H4 (cell line): ENCODE results near the gene ZNF8. TPM values are rescaled to one million over a fixed set of nuclear protein-coding genes. Genes with fewer than 3 reads are reported as not detected.
"Not testable (repeated sequence)": the region's sequence is repeated elsewhere in the genome, so short reads cannot be mapped to it uniquely, and the experiment has no call there.

Source experiments
- DNase-seq: peaks from one replicate; pipeline ENCODE4 v3.0.0-alpha.2; 2015; ENCODE audit warnings: low spot score
- total RNA-seq: library from RNA; depleted of rRNA; stranded (reverse); fragments of >200 nt; shearing (Covaris generic); gene quantifications from 2 replicates; pipeline ENCODE4 v1.2.3, GENCODE V29; 2014; rRNA removed

ZNF8 gene
- 3.1 and 4.3 TPM in 2 replicates for total RNA-seq

DNA sequence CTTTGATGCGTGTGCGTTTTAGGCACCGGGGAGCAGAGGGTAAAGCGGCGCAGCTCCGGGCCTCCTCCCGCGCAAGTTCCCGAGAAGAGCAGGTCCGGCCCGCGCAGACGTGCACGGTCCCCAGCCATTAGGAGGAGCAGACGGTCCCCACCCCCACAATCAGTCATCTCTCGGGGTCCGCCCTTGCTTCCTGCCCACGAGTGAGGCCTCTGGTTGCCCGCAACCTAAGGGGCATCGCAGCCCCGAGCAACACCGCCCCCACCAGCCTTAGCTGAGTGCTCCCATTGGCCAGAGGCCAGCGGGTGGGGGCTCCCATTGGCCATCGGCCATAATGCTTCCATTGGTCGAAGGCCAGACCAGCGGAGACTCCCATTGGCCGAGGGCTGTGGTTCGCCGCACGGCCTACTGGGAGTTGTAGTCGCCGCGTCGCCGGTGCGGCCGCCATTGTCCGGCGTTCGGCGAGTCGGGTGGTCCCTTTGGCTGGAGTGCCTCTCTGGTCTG, at the start of gene ZNF8:
TSS of gene ZNF8 (plus strand) at position 415 of the 501 bp plus-strand sequence. CDS start 127 bp downstream, outside the sequence.
- peak; percentile 97 for DNase-seq

GRCh38 chr19:58229255-58229639, 49.5 kb upstream of the ZNF8 start:
- no peak for DNase-seq

- no peak for DNase-seq
These were observed 41.4 kb upstream of the ZNF8 start for GRCh38 chr19:58237324-58237723.

- no peak for DNase-seq
These were observed 35.4 kb upstream of the ZNF8 start for GRCh38 chr19:58243351-58243750.

DNA sequence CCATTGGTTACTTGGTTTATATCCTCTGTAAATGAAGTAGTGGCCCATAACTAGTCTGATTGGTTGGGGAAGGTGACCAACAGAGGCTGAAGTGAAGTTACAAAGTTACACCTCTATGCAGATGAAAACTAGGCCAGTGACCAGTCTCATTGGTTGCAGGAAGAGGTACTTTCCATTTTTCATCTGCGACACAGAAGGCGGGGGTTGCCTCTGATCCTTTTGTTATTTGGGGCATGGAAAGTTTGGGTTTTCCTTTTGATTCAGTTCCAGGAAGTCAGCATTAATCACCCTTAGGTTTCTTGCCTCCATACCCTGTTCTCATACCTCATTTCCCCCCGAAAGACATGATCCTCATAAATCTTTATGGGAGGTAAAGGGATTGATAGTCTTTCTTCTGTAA, 29.9 kb upstream of the ZNF8 start:
- no peak for DNase-seq

DNA sequence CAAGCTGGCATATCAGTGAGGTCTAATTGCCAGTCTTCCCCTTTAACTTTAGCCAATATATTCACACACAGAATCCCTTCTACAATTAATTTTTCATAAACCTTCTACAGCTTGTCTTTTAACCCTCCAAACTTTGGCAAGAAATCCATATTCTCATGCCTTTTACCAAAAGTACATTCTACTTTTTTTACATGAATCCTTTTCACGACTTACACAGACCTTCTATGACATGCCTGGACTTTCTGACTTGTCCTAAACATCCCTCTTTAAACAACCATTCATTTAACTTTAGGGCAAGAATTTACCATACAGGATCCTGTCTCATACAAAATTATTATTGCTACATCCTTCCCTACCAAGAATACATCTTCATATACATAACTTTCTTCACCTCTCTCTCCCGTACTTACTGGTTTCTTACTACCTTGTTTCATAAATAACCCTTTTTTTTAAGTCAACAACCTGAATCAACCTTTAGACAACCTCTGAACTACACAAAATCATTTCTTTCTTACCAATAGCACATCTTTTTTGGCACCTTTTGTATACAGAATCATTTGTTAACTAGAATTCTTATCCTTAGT, 26.6 kb upstream of the ZNF8 start:
- DNase-seq, result no peak

DNA sequence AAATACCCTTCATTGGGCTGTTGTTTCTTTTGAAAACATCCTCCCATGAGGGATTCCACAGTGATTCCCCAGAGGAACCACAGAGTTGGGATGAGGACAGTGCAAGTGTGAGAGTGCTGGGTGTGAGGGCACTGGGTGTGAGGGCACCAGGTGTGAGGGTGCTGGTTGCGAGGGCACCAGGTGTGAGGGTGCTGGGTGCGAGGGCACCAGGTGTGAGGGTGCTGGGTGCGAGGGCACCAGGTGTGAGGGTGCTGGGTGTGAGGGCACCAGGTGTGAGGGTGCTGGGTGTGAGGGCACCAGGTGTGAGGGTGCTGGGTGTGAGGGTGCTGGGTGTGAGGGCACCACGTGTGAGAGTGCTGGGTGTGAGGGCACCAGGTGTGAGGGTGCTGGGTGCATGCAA, 20.5 kb upstream of the ZNF8 start:
- DNase-seq, result not testable (repeated sequence)

DNA sequence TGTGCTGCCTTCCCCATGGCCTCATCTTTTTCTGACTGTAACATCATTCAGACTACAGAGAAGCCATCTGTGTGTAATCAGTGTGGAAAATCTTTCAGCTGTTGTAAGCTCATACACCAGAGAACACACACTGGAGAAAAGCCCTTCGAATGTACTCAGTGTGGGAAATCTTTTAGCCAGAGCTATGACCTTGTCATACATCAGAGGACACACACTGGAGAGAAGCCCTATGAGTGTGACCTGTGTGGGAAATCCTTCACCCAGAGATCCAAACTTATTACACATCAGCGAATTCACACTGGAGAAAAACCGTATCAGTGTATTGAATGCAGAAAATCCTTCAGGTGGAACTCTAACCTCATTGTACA, 17.2 kb upstream of the ZNF8 start:
- no peak for DNase-seq

GRCh38 chr19:58261968-58262921, 16.5 kb upstream of the ZNF8 start:
- no peak for DNase-seq

GRCh38 chr19:58262922-58263296, 15.8 kb upstream of the ZNF8 start:
- DNase-seq, result no peak

- no peak for DNase-seq
These were observed 13.7 kb upstream of the ZNF8 start for GRCh38 chr19:58265100-58265499.

GRCh38 chr19:58268344-58268743, 10.4 kb upstream of the ZNF8 start:
- DNase-seq, result no peak

- no peak for DNase-seq
These were observed 4.0 kb upstream of the ZNF8 start for GRCh38 chr19:58274771-58275201.

DNA sequence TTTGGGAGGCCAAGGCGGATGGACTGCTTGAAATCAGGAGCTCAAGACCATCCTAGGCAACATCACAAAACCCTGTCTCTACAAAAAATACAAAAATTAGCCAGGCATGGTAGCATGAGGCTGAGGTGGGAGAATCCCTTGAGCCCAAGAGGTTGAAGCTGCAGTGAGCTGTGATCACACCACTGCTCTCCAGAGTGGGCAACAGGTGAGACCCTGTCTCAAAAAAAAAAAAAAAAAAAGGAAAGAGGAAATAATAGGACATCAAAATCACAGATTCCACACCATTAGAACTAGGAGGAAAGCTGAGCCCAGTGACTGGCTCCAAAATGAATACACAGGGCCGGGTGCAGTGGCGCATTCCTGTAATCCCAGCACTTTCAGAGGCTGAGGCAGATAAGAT, 3.2 kb upstream of the ZNF8 start:
- no peak for DNase-seq

GRCh38 chr19:58277197-58277596, 1.6 kb upstream of the ZNF8 start:
- DNase-seq, result no peak

- DNase-seq, result no peak
These were observed 811 bp upstream of the ZNF8 start for GRCh38 chr19:58277748-58278540.

- peak; percentile 47 for DNase-seq
These were observed 528 bp downstream of the ZNF8 start for GRCh38 chr19:58279042-58279924.

GRCh38 chr19:58279925-58280316, 1.2 kb downstream of the ZNF8 start:
- no peak for DNase-seq

GRCh38 chr19:58284199-58284598, 5.4 kb downstream of the ZNF8 start:
- DNase-seq, result no peak

DNA sequence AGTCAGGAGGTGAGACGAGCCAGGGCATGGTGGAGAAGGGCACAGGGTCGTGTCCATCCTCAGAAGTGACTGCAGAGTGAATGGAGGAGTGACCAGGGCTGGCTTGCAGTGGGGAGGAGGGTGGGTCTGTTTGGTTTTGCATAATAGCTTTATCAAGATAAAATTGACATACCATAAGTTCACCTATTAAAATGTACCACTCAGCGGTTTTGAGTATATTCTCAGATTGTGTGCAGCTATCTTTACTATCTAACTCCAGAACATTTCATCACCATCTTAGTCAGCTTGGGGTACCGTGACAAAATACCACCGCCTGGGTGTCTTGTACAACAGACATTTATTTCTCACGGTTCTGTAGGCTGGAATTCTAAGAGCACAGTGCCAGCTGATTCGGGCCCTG, 13.2 kb downstream of the ZNF8 start:
- DNase-seq, result no peak

DNA sequence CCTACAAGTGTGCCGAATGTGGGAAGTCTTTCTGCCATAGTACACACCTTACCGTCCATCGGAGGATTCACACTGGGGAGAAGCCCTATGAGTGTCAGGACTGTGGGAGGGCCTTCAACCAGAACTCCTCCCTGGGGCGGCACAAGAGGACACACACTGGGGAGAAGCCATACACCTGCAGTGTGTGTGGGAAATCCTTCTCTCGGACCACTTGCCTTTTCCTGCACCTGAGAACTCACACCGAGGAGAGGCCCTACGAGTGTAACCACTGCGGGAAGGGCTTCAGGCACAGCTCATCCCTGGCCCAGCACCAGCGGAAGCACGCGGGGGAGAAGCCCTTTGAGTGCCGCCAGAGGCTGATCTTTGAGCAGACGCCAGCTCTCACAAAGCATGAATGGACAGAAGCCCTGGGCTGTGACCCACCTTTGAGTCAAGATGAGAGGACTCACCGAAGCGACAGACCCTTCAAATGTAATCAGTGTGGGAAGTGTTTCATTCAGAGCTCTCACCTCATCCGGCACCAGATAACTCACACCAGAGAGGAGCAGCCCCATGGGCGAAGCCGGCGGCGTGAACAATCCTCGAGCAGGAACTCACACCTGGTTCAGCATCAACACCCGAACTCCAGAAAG, 16.1 kb downstream of the ZNF8 start:
- DNase-seq, result no peak
